SU-DHL-6 (cell line): ENCODE results near the gene KISS1R.

Experiments used
- H2AFZ ChIP-seq: fragments of 200-600 bp; sonication (generic); 2 replicates; pipeline ENCODE4 v1.6.1; 2014; ENCODE audit warnings: low read depth, mild to moderate bottlenecking, moderate library complexity, mixed read lengths, antibody characterized with exemption, low read length; ENCODE audit not compliant: severe bottlenecking
- H3F3A ChIP-seq: fragments of 200-600 bp; shearing (Covaris generic); 2 replicates; pipeline ENCODE4 v1.6.0; 2016; ENCODE audit warnings: antibody characterized with exemption, mild to moderate bottlenecking; ENCODE audit not compliant: insufficient read depth
- H3K27ac ChIP-seq: fragments of 200-600 bp; sonication (generic); 2 replicates; pipeline ENCODE4 v1.5.1; 2016; ENCODE audit warnings: low read depth, mild to moderate bottlenecking, low read length, moderate library complexity, mixed read lengths
- H3K27me3 ChIP-seq: fragments of 200-600 bp; sonication (generic), shearing (Covaris generic); 2 replicates; pipeline ENCODE4 v1.6.0; 2014; ENCODE audit warnings: mild to moderate bottlenecking, low read length
- H3K36me3 ChIP-seq: fragments of 200-600 bp; sonication (generic); 2 replicates; pipeline ENCODE4 v1.6.1; 2014; ENCODE audit warnings: mild to moderate bottlenecking, low read length, mixed read lengths
- H3K4me2 ChIP-seq: fragments of 300-600, 200-600 bp; shearing (Covaris generic), sonication (generic); 2 replicates; pipeline ENCODE4 v1.6.0; 2014; ENCODE audit warnings: low read length, low read depth, mild to moderate bottlenecking; ENCODE audit not compliant: poor library complexity, severe bottlenecking
- H3K4me3 ChIP-seq: fragments of 200-600 bp; sonication (generic); 2 replicates; pipeline ENCODE4 v1.5.1; 2014; ENCODE audit warnings: antibody characterized with exemption, low read length, mild to moderate bottlenecking, mixed read lengths; ENCODE audit not compliant: insufficient read depth, poor library complexity, severe bottlenecking
- H3K79me2 ChIP-seq: fragments of 200-600 bp; sonication (generic); 2 replicates; pipeline ENCODE4 v1.6.1; 2014; ENCODE audit warnings: mild to moderate bottlenecking, low read length, moderate library complexity; ENCODE audit not compliant: insufficient read depth
- H3K9ac ChIP-seq: fragments of 200-600 bp; sonication (generic); 2 replicates; pipeline ENCODE4 v1.7.0; 2014; ENCODE audit warnings: mild to moderate bottlenecking, low read length
- H3K9me2 ChIP-seq: fragments of 200-600 bp; sonication (generic); replicated peaks from 2 replicates; pipeline ENCODE4 v1.6.1; 2014; ENCODE audit warnings: low read length; ENCODE audit not compliant: insufficient read depth
- H3K9me3 ChIP-seq: fragments of 200-600 bp; sonication (generic); 2 replicates; pipeline ENCODE4 v1.6.1; 2014; ENCODE audit warnings: low read length, mixed read lengths; ENCODE audit not compliant: insufficient read depth
- H4K20me1 ChIP-seq: fragments of 200-600 bp; sonication (generic); 2 replicates; pipeline ENCODE4 v1.6.1; 2014; ENCODE audit warnings: low read depth, mild to moderate bottlenecking, antibody characterized with exemption, low read length, moderate library complexity, mixed read lengths
- CTCF ChIP-seq: fragments of 200-600 bp; sonication (generic); IDR thresholded peaks from one replicate; pipeline ENCODE4 v1.5.1; 2017; ENCODE audit warnings: antibody characterized with exemption, mild to moderate bottlenecking, low read length, moderate library complexity; ENCODE audit not compliant: insufficient read depth, poor library complexity, severe bottlenecking
- EZH2phosphoT487 ChIP-seq: fragments of 200-600 bp; sonication (generic), shearing (Covaris generic); conservative IDR thresholded peaks from 2 replicates; pipeline ENCODE4 v1.6.1; 2018; ENCODE audit warnings: mild to moderate bottlenecking, antibody characterized with exemption, low read length, moderate library complexity, mixed read lengths

KISS1R gene

GRCh38 chr19:911197-912033 is 5.7 kb upstream of the KISS1R start:
- Histone ChIP-seq H4K20me1 (no peaks in the 10 kb centered on the region), H2AFZ (no peak overlapping the region), H3K9me3 (no peaks in the 10 kb centered on the region), H3K9me2 (no peaks in the 10 kb centered on the region), H3K4me2 (no peak overlapping the region), H3K27me3 (no peaks in the 10 kb centered on the region), H3K79me2 (no peaks in the 10 kb centered on the region), H3F3A (no peaks in the 10 kb centered on the region), H3K9ac (no peak overlapping the region), H3K36me3 (no peaks in the 10 kb centered on the region), H3K4me3 (no peak overlapping the region), H3K27ac (no peak overlapping the region)
- no peak for TF ChIP-seq EZH2phosphoT487
- TF ChIP-seq CTCF, result no peak

- H3K9ac ChIP-seq, result peak overlapping the region; percentile 70
- TF ChIP-seq CTCF, result no peak
- no peak for TF ChIP-seq EZH2phosphoT487
- H3K4me2 ChIP-seq, result peak overlapping the region; percentile 76
- no peaks in the 10 kb centered on the region for H3F3A ChIP-seq
- H3K36me3 ChIP-seq, result no peaks in the 10 kb centered on the region
- H3K9me2 ChIP-seq, result no peaks in the 10 kb centered on the region
- H2AFZ ChIP-seq, result no peak overlapping the region
- peak overlapping the region; percentile 95 for H3K4me3 ChIP-seq
- no peak overlapping the region for H3K27ac ChIP-seq
- H3K79me2 ChIP-seq, result no peaks in the 10 kb centered on the region
- no peaks in the 10 kb centered on the region for H3K9me3 ChIP-seq
- H4K20me1 ChIP-seq, result no peaks in the 10 kb centered on the region
- no peaks in the 10 kb centered on the region for H3K27me3 ChIP-seq
These were observed 4.7 kb upstream of the KISS1R start for GRCh38 chr19:912181-913079.

- no peaks in the 10 kb centered on the region for H3K27me3 ChIP-seq
- H3K4me3 ChIP-seq, result peak within 1 kb of the TSS; percentile 95
- peak within 1 kb of the TSS; percentile 76 for H3K4me2 ChIP-seq
- no peaks in the 10 kb centered on the region for H3K9me2 ChIP-seq
- peak within 1 kb of the TSS; percentile 70 for H3K9ac ChIP-seq
- no peak within 1 kb of the TSS; the same call in 1 of the 2 replicates for H3K27ac ChIP-seq
- no peaks in the 10 kb centered on the region for H3K79me2 ChIP-seq
- peak within 1 kb of the TSS; percentile 94 for H2AFZ ChIP-seq
- no peaks in the 10 kb centered on the region for H3K36me3 ChIP-seq
- no peaks in the 10 kb centered on the region for H3F3A ChIP-seq
- H3K9me3 ChIP-seq, result no peaks in the 10 kb centered on the region
- no peaks in the 10 kb centered on the region for H4K20me1 ChIP-seq
- TF ChIP-seq EZH2phosphoT487 (no peak), CTCF (no peak)
These were observed 3.9 kb upstream of the KISS1R start, which contains the start of gene R3HDM4 for GRCh38 chr19:913080-913748. TSS of gene R3HDM4 (minus strand) at chr19:913219. CDS start at chr19:913157, 62 bp downstream.
